Left renal pelvis (tissue), 4 donors: ENCODE data around the gene SYCP1. TPM values are rescaled to one million over a fixed set of nuclear protein-coding genes. Genes with fewer than 3 reads are reported as not detected.
"Not testable (repeated sequence)": the region's sequence is repeated elsewhere in the genome, so short reads cannot be mapped to it uniquely, and the experiment has no call there.

ENCODE experiments used
- DNase-seq, 4 donors: peaks; one replicate each; pipeline ENCODE4 v3.0.0-alpha.2; 2013; ENCODE audit warnings: low read depth in 4 of 4, low spot score in 3 of 4
- polyA plus RNA-seq, 4 donors: library from polyadenylated mRNA; unstranded; fragments of 120-200 nt; gene quantifications; one replicate each; pipeline ENCODE4 v1.2.1, GENCODE V29; 2013; ENCODE audit not compliant: insufficient read length in 4 of 4

SYCP1 gene, protein sequence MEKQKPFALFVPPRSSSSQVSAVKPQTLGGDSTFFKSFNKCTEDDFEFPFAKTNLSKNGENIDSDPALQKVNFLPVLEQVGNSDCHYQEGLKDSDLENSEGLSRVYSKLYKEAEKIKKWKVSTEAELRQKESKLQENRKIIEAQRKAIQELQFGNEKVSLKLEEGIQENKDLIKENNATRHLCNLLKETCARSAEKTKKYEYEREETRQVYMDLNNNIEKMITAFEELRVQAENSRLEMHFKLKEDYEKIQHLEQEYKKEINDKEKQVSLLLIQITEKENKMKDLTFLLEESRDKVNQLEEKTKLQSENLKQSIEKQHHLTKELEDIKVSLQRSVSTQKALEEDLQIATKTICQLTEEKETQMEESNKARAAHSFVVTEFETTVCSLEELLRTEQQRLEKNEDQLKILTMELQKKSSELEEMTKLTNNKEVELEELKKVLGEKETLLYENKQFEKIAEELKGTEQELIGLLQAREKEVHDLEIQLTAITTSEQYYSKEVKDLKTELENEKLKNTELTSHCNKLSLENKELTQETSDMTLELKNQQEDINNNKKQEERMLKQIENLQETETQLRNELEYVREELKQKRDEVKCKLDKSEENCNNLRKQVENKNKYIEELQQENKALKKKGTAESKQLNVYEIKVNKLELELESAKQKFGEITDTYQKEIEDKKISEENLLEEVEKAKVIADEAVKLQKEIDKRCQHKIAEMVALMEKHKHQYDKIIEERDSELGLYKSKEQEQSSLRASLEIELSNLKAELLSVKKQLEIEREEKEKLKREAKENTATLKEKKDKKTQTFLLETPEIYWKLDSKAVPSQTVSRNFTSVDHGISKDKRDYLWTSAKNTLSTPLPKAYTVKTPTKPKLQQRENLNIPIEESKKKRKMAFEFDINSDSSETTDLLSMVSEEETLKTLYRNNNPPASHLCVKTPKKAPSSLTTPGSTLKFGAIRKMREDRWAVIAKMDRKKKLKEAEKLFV
- under 1 TPM; 0.19 to 0.79 (median 0.34) TPM for polyA plus RNA-seq

DNA sequence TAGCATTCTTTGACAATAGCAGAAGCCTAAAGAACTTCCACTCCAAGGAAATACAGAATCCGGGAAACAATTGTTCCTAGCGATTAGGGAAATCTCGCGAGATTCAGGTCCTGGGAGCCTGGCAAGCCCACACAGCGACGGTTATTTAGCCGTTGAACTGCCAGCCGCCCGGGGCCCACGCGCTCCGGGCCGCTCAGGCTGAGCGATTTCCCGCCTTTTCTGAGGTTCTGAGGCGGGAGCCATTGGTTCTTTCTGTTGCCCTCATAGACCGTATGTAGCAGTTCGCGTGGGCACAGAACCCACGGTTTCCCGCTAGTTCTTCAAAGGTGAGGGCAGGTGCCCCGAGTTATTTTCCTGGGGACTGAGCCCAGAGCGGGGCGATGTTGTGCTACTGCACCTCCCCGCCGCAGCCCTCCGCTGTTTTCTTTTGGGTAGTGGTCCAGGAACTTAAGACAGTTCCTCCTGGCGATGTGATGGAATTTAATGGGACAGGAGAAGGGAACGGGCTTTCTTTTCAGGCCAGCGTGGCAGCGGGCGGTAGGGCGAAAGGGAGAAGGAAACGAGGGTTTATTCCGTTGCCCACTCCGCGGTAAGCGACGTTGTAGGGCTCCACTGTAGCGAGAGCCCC is at the start of gene SYCP1:
Gene SYCP1 (plus strand): TSS at position 171 of the 628 bp plus-strand sequence. CDS start 602 bp downstream, outside the sequence.
- no peak for DNase-seq

DNA sequence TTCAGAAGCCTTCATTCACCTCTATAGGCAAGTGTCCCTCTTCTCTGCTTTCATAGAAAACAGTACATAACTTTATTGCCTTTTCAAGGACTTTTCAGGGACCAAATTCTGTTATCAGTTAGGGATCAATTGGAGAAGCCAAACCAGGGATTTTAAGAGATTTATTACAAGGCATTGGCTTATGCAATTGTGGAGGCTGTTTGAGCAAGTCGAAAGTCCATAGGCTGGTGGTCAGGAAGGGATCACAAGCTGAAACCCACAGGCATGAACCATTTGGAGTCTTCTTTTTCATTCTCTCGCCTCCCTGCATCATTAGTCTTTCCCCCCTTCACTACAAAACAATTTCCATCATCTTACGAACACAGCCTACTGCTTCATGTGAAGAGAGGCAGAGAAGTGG is 34.8 kb upstream of the SYCP1 start:
- no peak for DNase-seq

DNA sequence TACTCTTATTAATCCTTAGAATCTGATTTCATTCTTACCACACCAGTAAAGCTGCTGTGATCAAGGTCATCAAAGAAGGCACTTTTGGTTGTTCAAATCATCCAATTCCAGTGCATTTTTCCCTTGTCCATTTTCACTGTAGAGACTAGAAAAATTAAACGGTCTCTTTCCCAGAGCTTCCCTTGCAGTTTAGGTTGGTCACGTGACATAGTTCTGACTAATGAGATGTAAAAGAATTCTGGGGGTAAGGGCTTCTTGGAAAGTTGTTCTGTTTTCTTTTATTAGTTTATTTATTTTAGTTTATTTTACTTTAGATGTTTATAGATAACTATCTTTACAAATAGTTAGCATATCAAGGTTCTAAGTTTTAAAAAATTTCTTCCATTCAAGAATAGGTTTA is 34.3 kb upstream of the SYCP1 start:
- no peak for DNase-seq

DNA sequence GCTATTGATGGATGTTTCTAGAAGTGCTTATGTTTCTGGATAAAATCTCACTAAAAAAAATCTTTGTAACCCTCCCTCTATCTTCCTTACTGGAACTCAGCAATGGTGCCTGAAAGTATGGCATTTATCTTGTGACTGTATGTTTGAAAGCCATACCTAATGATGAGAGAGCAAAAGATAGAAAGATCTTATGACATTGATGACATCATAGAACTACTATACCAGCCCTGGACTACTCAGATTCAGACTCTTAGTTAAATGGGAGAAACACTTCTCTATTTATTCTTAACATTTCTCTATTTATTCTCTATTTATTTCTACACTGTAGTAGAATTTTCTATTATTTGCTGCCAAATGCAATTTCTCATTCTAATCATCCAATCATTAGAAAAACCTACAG is 32.7 kb upstream of the SYCP1 start:
- no peak for DNase-seq

DNA sequence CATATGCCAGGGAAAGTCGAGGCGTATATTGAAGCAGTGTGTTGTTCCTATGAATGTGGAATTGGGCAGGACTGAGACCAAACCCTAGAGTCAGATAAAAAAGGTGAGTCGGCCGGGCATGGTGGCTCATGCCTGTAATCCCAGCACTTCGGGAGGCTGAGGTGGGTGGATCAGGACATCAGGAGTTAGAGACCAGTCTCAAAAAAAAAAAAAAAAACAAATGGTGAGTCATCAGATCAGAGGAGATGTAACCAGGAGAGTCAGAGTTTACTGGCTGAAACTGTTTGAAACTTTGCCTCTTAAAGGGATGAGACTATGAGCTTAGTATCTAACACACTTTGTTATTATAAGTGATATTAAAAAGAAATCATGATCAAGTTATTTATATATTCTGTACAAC is 26.4 kb upstream of the SYCP1 start:
- no peak for DNase-seq

DNA sequence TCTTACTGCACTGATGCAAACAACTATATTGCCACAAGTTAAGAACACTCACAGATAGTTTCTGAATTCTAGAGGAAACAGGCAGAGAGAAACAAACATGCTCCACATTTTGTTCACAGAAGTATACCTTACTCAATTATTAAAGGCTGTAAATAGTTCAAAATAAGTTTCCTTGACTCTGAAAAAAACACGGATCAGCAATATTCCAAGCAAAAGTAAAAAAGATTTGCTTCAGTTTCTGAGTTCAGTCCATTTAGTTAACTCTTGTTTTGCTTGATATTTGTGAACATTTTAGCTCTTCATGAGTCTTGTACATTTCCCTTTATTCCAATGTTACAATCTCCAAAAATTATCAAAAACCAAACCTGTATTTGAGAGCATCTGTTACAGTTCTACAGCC is 24.6 kb upstream of the SYCP1 start:
- not testable (repeated sequence) for DNase-seq

DNA sequence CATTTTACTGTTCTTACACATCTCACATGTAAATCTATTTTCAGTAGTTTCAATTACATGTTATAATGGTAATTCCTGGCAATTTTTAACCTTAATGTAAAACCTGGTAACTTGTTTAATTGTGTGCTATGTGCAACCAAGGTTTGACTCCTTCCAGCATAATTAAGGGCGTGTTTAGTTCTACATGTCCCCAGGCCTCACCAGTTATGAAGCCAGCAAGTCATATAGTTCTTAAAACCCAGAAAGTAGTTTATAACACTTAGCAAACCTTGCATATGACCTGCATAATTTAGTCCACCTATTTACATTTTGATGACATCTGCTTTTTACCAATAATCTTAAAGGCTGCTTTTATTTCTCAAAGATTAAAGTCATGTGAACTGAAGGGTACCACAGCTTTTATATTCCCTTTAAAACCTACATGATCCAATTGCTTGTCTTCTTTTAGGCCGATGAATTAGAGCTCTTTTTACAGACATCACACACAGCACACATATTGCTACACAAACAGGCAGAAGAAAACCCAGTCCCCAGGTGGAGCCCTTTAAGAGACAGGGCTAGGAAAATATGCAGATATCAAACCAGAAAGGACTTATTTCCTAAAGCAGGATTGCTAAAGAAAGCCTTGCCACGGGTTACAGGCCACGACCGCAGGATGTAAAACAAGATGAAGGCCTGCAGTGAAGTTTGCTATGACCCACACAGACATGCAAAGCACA is 23.2 kb upstream of the SYCP1 start:
- DNase-seq = no peak

DNA sequence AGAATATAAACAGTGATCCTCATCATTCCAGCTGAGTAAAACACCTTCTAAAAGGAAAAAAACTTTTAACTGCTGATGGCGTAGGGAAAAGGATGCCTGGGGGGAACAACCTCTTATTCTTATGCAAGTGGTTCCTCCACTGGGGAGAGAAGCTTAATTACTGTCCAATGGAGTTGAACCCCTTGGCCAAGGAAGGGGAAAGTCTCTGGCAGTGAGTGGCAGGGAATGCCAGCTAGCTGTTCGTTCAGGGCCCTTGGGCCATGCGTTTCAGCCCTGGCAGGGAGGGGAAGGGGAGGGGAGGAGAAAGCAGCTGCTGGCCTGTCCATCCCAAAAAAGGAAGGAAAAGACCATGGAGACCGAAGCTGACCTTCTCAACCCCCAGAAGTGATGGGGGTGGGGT is 22.6 kb upstream of the SYCP1 start:
- DNase-seq = no peak

DNA sequence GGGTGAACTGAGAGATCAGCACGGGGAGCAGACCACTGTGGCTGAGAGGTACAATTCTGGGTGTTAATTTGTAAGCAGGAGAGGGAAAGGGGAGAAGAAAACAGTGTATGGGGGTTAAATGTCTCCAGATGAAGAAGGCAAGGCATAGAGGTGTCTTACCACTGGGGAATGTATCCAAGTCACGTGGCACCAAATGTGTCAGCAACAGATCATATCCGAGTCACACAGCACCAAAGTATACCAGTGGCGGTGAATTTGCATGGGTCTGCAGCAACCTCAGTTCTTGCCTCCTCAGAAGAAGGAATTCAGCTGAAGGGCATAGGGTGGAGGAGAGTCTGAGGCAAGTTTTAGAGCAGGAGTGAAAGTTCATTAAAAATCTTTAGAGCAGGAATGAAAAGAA is 21.2 kb upstream of the SYCP1 start:
- DNase-seq = no peak

DNA sequence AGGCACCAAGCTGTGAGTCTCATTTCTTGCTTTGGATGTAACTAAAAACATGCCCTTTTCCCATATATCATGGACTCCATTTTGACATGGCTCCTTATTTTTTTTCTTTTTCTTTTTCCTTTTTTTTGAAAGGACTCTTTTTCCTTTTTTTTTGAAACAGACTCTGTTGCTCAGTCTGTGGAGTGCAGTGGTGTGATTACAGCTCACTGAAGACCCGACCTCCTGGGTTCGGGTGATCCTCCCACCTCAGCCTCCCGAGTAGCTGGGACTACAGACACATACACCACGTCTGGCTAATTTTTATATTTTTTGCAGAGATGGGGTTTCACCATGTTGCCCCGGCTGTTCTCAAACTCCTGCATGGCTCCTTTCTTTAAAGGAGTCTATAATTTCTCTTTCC is 10.4 kb upstream of the SYCP1 start:
- no peak for DNase-seq

DNA sequence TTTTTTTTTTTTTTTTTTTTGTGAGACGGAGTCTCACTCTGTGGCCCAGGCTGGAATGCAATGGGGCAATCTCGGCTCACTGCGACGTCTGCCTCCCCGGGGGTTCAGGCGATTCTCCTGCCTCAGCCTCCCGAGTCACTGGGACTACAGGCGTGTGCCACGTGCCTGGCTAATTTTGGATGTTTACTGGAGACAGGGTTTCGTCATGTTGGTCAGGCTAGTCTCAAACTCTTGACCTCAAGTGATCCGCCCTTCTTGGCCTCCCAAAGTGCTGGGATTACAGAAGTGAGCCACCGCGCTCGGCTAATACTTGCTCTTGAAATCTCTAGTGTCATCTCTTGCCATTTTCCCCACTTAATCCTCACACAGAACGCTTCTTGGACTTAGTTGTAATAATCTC is 1.1 kb upstream of the SYCP1 start:
- no peak for DNase-seq

DNA sequence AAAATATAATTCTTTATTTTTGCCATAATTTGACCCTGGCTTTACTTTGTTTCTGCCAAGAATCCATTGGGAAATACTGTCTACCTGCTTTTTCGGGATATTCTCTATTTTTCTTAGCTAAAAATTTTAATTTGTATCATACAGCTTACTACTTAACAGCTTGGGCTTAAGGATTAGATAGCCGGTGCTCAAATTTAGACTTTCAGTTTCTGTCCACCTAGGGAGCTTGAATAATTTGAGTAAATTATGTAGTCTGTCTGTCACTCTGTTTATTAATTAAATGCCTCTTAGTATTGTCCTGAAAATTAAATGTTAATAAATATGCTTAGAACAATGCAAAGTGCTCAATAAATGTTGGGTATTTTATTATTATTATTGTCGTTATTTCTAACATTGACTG is 6.7 kb downstream of the SYCP1 start:
- no peak for DNase-seq

DNA sequence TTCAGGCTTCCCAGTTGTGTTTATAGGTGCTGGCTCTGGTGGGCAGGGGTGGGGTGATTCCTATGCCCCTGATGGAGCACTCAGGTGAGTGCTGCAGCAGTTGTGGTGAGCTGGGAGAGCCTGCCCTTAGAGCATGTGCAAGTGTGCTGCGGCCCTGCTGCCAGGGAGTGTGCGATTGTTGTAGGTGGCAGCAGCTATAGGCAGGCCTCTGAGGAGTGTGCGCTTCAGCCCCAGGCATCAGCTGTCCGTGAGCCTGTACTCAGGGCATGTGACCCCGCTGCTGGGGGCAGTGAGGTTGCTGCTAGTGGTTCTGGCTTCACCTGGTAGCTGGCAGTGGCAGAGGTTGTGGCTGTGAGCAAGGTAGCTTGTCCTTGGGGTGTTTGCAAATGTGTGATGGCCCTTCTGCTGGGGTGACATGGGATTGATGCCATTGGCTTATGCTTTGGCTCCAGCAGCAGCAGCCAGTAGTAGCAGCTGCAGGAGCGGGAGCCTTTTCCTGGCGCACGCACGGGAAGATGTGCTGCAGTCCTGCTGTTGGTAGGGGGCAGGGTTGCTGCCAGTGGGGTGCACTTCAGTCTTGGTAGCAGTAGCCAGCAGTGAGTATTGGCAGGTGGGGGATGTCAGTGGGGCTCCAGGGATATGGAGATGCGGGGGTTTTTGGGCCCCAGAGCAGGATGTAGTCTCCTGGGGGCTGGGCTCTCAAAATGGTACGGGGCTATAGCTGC is 37.7 kb downstream of the SYCP1 start:
- DNase-seq = no peak

DNA sequence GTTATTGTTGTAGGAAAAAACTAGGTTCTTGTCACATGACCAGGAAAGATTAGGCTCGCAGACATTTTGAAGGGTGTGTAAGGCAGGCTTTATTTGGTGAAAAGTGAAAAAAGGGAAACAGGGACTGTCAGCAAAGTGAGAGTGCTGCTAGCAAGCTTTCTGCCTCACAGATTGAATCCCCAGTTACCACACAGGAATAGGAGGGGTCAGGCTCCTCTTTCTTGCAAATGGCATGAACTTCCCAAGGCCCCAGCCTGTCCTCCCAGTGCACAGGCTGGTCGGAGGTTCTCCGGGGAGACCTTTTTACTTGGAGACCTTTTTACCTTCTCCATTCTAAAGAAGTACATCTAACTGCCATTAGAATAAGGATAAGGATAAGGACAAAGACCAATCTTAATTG is 42.1 kb downstream of the SYCP1 start:
- no peak for DNase-seq

DNA sequence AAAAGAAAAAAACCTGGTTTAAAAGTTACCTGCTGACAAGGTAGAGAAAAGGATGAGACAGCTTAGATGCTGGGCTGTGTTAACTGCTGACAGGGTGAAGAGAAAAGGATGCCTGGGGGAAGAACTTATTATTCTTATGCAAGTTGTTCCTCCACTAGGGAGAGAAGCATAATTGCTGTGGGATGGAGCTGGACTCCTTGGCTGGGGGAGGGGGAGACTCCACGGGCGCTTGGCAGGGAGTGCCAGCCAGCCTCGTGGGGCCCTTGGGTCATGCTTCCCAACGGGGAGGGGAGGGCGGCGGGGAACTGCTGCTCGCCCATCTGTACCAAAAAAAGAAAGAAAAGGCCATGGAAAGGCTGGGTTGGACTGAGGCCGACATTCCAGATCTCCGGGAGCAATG is 47.2 kb downstream of the SYCP1 start:
- DNase-seq = no peak

DNA sequence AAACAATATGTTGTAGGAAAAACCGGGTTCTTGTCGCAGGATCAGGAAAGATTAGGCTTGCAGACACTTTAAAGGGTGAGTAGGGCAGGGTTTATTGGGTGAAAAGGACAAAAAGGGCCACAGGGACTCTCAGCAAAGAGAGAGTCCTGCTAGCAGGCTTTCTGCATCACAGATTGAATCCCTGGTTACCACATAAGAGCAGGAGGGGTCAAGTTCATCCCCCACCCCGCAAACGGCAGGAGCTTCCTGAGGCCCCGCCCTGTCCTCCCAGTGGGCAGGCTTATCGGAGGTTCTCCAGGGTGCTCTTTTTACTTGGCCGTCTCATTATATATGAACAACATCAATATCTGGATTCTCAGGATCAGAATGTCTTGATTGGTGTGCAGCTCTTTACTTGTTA is 47.7 kb downstream of the SYCP1 start:
- DNase-seq = no peak

DNA sequence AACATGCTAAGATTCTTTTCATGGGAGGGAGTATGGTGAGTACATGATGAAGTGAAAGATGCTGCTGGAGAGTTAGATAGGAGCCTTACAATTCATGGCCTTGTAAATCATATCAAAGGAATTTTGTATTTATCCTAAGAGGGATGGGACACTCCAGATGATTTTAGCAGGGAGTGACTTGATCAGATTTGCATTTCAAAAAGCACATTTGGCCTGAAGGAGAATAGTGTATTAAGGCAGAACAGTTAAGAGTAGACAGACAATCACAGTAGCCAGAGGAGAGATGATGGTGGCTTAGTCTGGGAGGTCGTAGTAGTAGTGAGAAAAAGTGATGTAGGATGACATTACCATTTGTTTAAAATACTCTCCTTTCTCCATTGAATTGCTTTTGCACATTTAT is 48.8 kb downstream of the SYCP1 start:
- DNase-seq = no peak

DNA sequence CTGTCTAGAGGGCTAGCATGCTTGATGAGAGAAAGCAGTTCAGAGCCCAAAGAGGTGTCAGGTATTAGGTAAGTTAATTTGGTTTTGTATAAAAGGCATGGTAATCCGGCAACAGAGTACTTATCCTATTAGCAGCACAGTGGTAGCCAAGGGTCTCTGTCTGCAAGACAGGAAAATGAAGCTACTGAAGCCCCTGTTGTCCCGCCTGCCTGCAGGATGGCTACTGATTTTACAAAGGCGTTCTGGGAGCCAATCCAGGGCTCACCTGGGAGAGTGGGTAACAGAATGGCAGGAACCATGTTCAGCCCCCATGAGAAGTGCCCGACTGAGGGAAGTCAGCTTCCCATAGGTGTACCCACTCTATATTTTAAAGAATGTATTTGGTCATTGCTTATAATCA is 61.1 kb downstream of the SYCP1 start:
- not testable (repeated sequence) for DNase-seq

DNA sequence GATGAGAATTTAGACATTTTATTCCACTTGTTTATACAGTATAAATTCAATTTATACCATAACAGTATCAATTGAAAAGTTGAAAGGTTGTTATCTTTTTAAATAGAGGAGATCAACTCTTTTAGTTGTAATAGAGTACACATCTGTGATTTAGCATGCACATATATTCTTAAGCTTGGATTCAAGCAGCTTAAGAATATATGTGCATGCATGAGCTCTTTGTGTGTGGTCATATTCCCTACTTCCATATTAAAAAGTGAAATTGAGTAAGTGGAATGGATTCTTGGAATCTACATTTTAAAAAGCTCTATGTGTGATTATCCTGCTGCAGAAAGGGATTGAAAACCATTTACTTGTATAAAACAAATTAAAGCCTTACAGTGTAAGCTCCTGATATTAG is 71.9 kb downstream of the SYCP1 start:
- no peak for DNase-seq

DNA sequence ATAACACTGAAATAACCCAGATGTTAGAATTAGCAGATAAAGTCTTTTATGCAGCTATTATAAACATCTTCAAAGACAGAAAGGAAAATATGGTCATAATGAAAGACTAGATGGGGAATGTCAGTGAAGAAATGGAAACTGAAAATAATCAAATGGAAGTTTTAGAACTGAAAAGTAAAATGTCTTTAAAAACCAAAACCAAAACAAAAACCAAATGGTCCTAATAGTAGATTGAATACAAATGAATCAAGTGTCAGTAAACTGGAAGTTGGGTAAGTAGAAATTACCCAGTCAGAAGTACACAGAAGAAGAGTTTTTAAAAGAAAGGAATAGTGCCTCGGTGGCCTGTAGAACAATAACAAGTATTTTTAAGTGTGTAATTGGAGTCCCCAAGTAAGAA is 72.7 kb downstream of the SYCP1 start:
- DNase-seq = no peak
